ENCODE results near the gene PTPRN2.

Gene PTPRN2

DNA sequence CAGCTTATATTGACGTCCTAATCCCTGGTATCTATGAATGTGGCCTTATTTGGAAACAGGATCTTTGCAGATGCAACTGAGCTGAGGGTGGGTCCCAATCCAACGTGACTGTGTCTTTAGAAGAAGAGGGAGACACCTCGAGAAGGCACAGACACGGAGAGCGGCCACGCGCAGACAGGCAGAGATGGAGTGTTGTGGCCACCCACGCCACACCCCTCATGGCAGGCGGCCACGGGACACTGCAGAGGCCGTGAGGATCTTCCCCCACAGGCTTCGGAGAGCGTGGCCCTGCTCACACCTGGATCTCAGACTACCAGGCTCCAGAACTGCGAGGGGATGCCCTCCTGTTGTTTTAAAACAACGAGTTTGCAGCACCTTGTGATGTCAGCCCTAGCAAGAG, 1005.9 kb downstream of the PTPRN2 start:
- Histone ChIP-seq H3K56ac (ENCODE audit: low read length) (no peak overlapping the region), H4K5ac (ENCODE audit: low read length) (no peak overlapping the region), H3K4me3 (ENCODE audit: low read length) (no peak overlapping the region), H4K8ac (ENCODE audit: low read depth, low read length) (no peak overlapping the region), H3K27ac (ENCODE audit: low read depth, low read length) (no peak overlapping the region), H3K4me1 (ENCODE audit: control insufficient read depth, low read depth, low read length) (no peaks in the 10 kb centered on the region), H3K4me2 (ENCODE audit: low read length) (no peak overlapping the region), H3K23ac (ENCODE audit: low read length) (no peak overlapping the region), H2BK15ac (replicated peaks; ENCODE audit: low read depth) (no peak overlapping the region), H2AK5ac (ENCODE audit: low read length) (no peak overlapping the region), H3K9ac (ENCODE audit: low read length) (no peak overlapping the region), H2BK120ac (ENCODE audit: low read depth, low read length) (no peak overlapping the region), H3K36me3 (ENCODE audit: control insufficient read depth, insufficient read depth, low read length) (no peaks in the 10 kb centered on the region), H3K4ac (ENCODE audit: low read depth, low read length) (no peak overlapping the region), H3K18ac (ENCODE audit: low read length) (no peak overlapping the region), H3K27me3 (ENCODE audit: insufficient read depth, low read length, poor library complexity) (no peaks in the 10 kb centered on the region), H3K79me2 (ENCODE audit: control insufficient read depth, insufficient read depth, low read length) (no peaks in the 10 kb centered on the region), H3K79me1 (ENCODE audit: low read length) (no peaks in the 10 kb centered on the region), H2BK5ac (ENCODE audit: low read length) (no peak overlapping the region)
- no peak for DNase-seq
- WGBS (ENCODE audit: extremely low coverage, insufficient coverage, low lambda C conversion rate), result no CpG with 5 or more reads among the region's 15 CpGs

DNA sequence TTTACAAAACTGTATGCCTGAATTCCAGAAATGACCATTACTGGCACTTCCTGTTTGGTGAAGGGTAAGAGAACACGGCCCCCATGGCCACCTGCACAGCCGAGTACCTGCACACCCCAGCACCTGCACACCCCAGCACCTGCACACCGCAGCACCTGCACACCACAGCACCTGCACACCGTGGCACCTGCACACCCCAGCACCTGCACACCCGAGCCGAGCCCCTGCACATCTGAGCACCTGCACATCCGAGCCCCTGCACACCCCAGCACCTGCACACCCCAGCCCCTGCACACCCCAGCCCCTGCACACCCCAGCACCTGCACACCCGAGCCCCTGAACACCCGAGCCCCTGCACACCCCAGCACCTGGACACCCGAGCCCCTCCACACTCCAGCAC, 1007.3 kb downstream of the PTPRN2 start:
- Histone ChIP-seq H3K56ac (ENCODE audit: low read length) (no peak overlapping the region), H2BK5ac (ENCODE audit: low read length) (no peak overlapping the region), H3K79me2 (ENCODE audit: control insufficient read depth, insufficient read depth, low read length) (no peaks in the 10 kb centered on the region), H3K4me3 (ENCODE audit: low read length) (no peak overlapping the region), H3K23ac (ENCODE audit: low read length) (no peak overlapping the region), H3K4ac (ENCODE audit: low read depth, low read length) (no peak overlapping the region), H3K18ac (ENCODE audit: low read length) (no peak overlapping the region), H4K8ac (ENCODE audit: low read depth, low read length) (no peak overlapping the region), H3K79me1 (ENCODE audit: low read length) (no peaks in the 10 kb centered on the region), H3K4me1 (ENCODE audit: control insufficient read depth, low read depth, low read length) (no peaks in the 10 kb centered on the region), H3K9ac (ENCODE audit: low read length) (no peak overlapping the region), H2BK120ac (ENCODE audit: low read depth, low read length) (no peak overlapping the region), H3K27me3 (ENCODE audit: insufficient read depth, low read length, poor library complexity) (no peaks in the 10 kb centered on the region), H4K5ac (ENCODE audit: low read length) (no peak overlapping the region), H2AK5ac (ENCODE audit: low read length) (no peak overlapping the region), H3K4me2 (ENCODE audit: low read length) (no peak overlapping the region), H2BK15ac (replicated peaks; ENCODE audit: low read depth) (no peak overlapping the region), H3K27ac (ENCODE audit: low read depth, low read length) (no peak overlapping the region), H3K36me3 (ENCODE audit: control insufficient read depth, insufficient read depth, low read length) (no peaks in the 10 kb centered on the region)
- DNase-seq, result no peak
- no CpG with 5 or more reads among the region's 10 CpGs for WGBS (ENCODE audit: extremely low coverage, insufficient coverage, low lambda C conversion rate)

DNA sequence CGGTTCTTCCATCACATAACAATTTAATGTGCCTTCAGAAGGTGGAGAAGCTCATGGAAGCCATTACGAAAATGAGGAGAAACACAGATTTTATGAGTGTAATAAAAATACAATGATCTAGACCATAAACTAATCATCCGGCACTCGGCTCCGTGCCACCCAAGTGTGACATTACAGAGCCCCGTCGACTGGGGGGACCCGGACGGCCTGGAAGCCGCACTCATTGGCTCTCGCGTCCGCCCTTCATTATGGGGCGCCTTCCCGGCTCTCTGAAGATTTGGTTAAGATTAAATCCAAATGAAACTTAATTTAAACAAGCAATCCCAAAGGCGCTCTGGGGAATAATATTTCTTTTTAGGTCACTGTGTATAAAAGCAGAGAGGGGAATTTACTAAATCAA, 1008.2 kb downstream of the PTPRN2 start:
- H3K27me3 ChIP-seq (ENCODE audit: insufficient read depth, low read length, poor library complexity), result no peaks in the 10 kb centered on the region
- H3K4me2 ChIP-seq (ENCODE audit: low read length), result no peak overlapping the region
- no peak overlapping the region for H3K4me3 ChIP-seq (ENCODE audit: low read length)
- no peak overlapping the region for H3K56ac ChIP-seq (ENCODE audit: low read length)
- H3K79me1 ChIP-seq (ENCODE audit: low read length), result no peaks in the 10 kb centered on the region
- H2BK15ac ChIP-seq (replicated peaks; ENCODE audit: low read depth), result no peak overlapping the region
- no peaks in the 10 kb centered on the region for H3K36me3 ChIP-seq (ENCODE audit: control insufficient read depth, insufficient read depth, low read length)
- no CpG with 5 or more reads among the region's 16 CpGs for WGBS (ENCODE audit: extremely low coverage, insufficient coverage, low lambda C conversion rate)
- H4K5ac ChIP-seq (ENCODE audit: low read length), result no peak overlapping the region
- DNase-seq, result no peak
- no peak overlapping the region for H2BK5ac ChIP-seq (ENCODE audit: low read length)
- no peak overlapping the region for H3K18ac ChIP-seq (ENCODE audit: low read length)
- no peaks in the 10 kb centered on the region for H3K79me2 ChIP-seq (ENCODE audit: control insufficient read depth, insufficient read depth, low read length)
- H4K8ac ChIP-seq (ENCODE audit: low read depth, low read length), result no peak overlapping the region
- H2BK120ac ChIP-seq (ENCODE audit: low read depth, low read length), result no peak overlapping the region
- H3K27ac ChIP-seq (ENCODE audit: low read depth, low read length), result no peak overlapping the region
- H3K9ac ChIP-seq (ENCODE audit: low read length), result no peak overlapping the region
- H2AK5ac ChIP-seq (ENCODE audit: low read length), result no peak overlapping the region
- H3K4ac ChIP-seq (ENCODE audit: low read depth, low read length), result no peak overlapping the region
- H3K4me1 ChIP-seq (ENCODE audit: control insufficient read depth, low read depth, low read length), result no peaks in the 10 kb centered on the region
- no peak overlapping the region for H3K23ac ChIP-seq (ENCODE audit: low read length)

DNA sequence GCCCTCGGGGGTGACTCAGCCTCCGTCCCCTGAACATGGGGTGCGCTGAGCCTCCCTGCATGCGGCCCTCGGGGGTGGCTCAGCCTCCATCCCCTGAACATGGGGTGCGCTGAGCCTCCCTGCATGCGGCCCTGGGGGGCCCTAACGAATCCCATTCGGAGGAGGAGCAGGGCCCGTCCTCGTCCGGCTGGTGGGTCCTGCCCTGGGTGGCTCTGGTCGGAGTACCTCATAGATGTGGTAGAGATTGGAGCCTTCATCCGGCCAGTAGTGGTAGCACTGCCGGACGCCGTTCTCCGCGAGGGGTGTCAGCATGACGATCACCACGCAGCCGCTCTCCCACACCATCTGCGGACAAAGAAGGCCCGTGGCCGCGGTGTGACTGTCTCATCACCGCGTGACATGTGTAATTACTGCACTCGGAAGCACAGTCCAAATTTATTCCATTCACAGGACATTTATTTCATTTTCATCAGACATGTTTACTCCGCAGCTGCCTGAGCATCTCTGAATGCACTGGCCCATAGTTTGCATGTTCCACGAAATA, 1009.8 kb downstream of the PTPRN2 start:
- Histone ChIP-seq H3K4me2 (ENCODE audit: low read length) (no peak overlapping the region), H4K8ac (ENCODE audit: low read depth, low read length) (no peak overlapping the region), H2AK5ac (ENCODE audit: low read length) (no peak overlapping the region), H3K4ac (ENCODE audit: low read depth, low read length) (no peak overlapping the region), H3K79me2 (ENCODE audit: control insufficient read depth, insufficient read depth, low read length) (no peaks in the 10 kb centered on the region), H3K56ac (ENCODE audit: low read length) (no peak overlapping the region), H3K27me3 (ENCODE audit: insufficient read depth, low read length, poor library complexity) (no peaks in the 10 kb centered on the region), H3K79me1 (ENCODE audit: low read length) (no peaks in the 10 kb centered on the region), H3K9ac (ENCODE audit: low read length) (no peak overlapping the region), H3K36me3 (ENCODE audit: control insufficient read depth, insufficient read depth, low read length) (no peaks in the 10 kb centered on the region), H2BK5ac (ENCODE audit: low read length) (no peak overlapping the region), H3K4me3 (ENCODE audit: low read length) (no peak overlapping the region), H3K27ac (ENCODE audit: low read depth, low read length) (no peak overlapping the region), H4K5ac (ENCODE audit: low read length) (no peak overlapping the region), H3K23ac (ENCODE audit: low read length) (no peak overlapping the region), H3K4me1 (ENCODE audit: control insufficient read depth, low read depth, low read length) (no peaks in the 10 kb centered on the region), H2BK120ac (ENCODE audit: low read depth, low read length) (no peak overlapping the region), H3K18ac (ENCODE audit: low read length) (no peak overlapping the region), H2BK15ac (replicated peaks; ENCODE audit: low read depth) (no peak overlapping the region)
- WGBS (ENCODE audit: extremely low coverage, insufficient coverage, low lambda C conversion rate), result no CpG with 5 or more reads among the region's 31 CpGs
- no peak for DNase-seq

DNA sequence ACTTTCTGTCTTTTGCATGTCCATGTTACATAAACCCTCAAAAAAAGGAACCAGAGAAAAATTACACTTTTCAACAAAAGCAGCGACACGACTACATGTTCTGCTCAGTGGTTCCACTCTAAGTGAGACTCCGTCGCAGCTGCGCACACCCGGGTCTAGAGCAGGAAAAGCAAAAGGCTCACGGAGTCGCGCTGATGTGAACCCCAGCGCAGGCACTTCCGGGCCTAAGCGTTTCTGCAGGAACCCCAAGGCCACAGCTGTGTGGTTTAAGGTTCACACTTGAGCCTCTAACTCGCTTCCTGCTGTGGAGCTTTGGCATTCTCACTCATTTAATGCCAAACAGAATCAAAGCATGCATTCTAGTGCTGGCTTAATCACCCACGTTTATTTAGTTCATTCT, 1010.6 kb downstream of the PTPRN2 start:
- Histone ChIP-seq H2AK5ac (ENCODE audit: low read length) (no peak overlapping the region), H3K4me1 (ENCODE audit: control insufficient read depth, low read depth, low read length) (no peaks in the 10 kb centered on the region), H3K9ac (ENCODE audit: low read length) (no peak overlapping the region), H4K8ac (ENCODE audit: low read depth, low read length) (no peak overlapping the region), H3K4me3 (ENCODE audit: low read length) (no peak overlapping the region), H2BK15ac (replicated peaks; ENCODE audit: low read depth) (no peak overlapping the region), H3K79me2 (ENCODE audit: control insufficient read depth, insufficient read depth, low read length) (no peaks in the 10 kb centered on the region), H3K27me3 (ENCODE audit: insufficient read depth, low read length, poor library complexity) (no peaks in the 10 kb centered on the region), H3K36me3 (ENCODE audit: control insufficient read depth, insufficient read depth, low read length) (no peaks in the 10 kb centered on the region), H3K56ac (ENCODE audit: low read length) (no peak overlapping the region), H3K27ac (ENCODE audit: low read depth, low read length) (no peak overlapping the region), H3K4me2 (ENCODE audit: low read length) (no peak overlapping the region), H2BK120ac (ENCODE audit: low read depth, low read length) (no peak overlapping the region), H3K23ac (ENCODE audit: low read length) (no peak overlapping the region), H3K18ac (ENCODE audit: low read length) (no peak overlapping the region), H2BK5ac (ENCODE audit: low read length) (no peak overlapping the region), H3K4ac (ENCODE audit: low read depth, low read length) (no peak overlapping the region), H4K5ac (ENCODE audit: low read length) (no peak overlapping the region), H3K79me1 (ENCODE audit: low read length) (no peaks in the 10 kb centered on the region)
- no peak for DNase-seq
- WGBS (ENCODE audit: extremely low coverage, insufficient coverage, low lambda C conversion rate), result no CpG with 5 or more reads among the region's 14 CpGs

DNA sequence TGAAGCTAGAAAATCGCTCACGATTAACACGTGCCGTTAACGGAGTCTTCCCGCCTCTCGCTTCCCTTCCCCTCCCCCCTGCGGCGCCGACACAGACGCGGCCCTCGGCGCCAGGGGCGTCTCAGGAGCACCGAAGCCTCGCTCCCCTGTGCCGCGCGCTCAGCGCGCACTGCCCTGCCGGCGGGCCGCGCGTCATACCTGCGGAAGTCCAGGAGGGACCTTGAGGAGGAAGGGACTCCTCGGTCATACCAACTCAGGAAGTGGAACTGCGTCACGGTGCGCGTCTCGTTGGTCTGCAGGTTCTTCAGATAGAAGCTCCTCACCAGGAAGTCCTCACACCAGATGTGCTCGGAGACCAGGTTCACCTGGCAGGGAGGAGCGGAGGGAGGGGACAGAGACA, 1011.2 kb downstream of the PTPRN2 start:
- H3K56ac ChIP-seq (ENCODE audit: low read length), result no peak overlapping the region
- no peak overlapping the region for H3K27ac ChIP-seq (ENCODE audit: low read depth, low read length)
- H2BK120ac ChIP-seq (ENCODE audit: low read depth, low read length), result no peak overlapping the region
- no peak overlapping the region for H3K9ac ChIP-seq (ENCODE audit: low read length)
- no peaks in the 10 kb centered on the region for H3K79me1 ChIP-seq (ENCODE audit: low read length)
- no peak overlapping the region for H3K4me3 ChIP-seq (ENCODE audit: low read length)
- no peak overlapping the region for H2BK15ac ChIP-seq (replicated peaks; ENCODE audit: low read depth)
- no peaks in the 10 kb centered on the region for H3K4me1 ChIP-seq (ENCODE audit: control insufficient read depth, low read depth, low read length)
- no peaks in the 10 kb centered on the region for H3K79me2 ChIP-seq (ENCODE audit: control insufficient read depth, insufficient read depth, low read length)
- H3K36me3 ChIP-seq (ENCODE audit: control insufficient read depth, insufficient read depth, low read length), result no peaks in the 10 kb centered on the region
- no peak overlapping the region for H3K4ac ChIP-seq (ENCODE audit: low read depth, low read length)
- H2AK5ac ChIP-seq (ENCODE audit: low read length), result no peak overlapping the region
- H3K4me2 ChIP-seq (ENCODE audit: low read length), result no peak overlapping the region
- no peak overlapping the region for H4K5ac ChIP-seq (ENCODE audit: low read length)
- no peak overlapping the region for H3K23ac ChIP-seq (ENCODE audit: low read length)
- no peak overlapping the region for H2BK5ac ChIP-seq (ENCODE audit: low read length)
- no peaks in the 10 kb centered on the region for H3K27me3 ChIP-seq (ENCODE audit: insufficient read depth, low read length, poor library complexity)
- WGBS (ENCODE audit: extremely low coverage, insufficient coverage, low lambda C conversion rate), result no CpG with 5 or more reads among the region's 36 CpGs
- no peak overlapping the region for H4K8ac ChIP-seq (ENCODE audit: low read depth, low read length)
- no peak overlapping the region for H3K18ac ChIP-seq (ENCODE audit: low read length)
- no peak for DNase-seq
